HuH-7.5 (cell line): ENCODE measurements around the gene TMPRSS4.
"Not testable (repeated sequence)": the region's sequence is repeated elsewhere in the genome, so short reads cannot be mapped to it uniquely, and the experiment has no call there.

Experiments used
- DNase-seq: peaks from one replicate; pipeline ENCODE4 v3.0.0; 2011; ENCODE audit warnings: low spot score

Gene TMPRSS4

DNA sequence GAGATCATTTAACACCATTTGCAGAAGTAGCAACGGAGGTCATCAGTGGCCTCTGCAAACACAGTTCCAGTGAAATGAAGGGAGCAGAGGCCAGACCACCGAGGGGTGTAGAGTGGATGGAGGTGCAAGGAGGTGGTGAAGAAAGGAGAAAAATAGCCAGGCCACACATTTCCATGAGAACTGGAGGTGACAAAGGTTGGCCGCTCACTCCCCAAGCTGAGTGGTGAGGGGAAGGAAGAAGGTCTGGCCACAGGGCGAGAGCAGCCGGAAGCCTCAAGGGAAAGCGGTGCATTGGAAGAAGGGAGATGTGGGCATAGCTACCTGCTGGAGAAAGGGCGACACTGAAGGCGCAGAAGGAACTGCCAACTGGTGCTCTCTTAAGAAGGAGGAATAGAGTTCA lies 20.1 kb upstream of the TMPRSS4 start:
- no peak for DNase-seq

- no peak for DNase-seq
These were observed 19.4 kb upstream of the TMPRSS4 start for GRCh38 chr11:118057251-118058145.

- no peak for DNase-seq
These were observed 18.3 kb upstream of the TMPRSS4 start for GRCh38 chr11:118058311-118059245.

DNA sequence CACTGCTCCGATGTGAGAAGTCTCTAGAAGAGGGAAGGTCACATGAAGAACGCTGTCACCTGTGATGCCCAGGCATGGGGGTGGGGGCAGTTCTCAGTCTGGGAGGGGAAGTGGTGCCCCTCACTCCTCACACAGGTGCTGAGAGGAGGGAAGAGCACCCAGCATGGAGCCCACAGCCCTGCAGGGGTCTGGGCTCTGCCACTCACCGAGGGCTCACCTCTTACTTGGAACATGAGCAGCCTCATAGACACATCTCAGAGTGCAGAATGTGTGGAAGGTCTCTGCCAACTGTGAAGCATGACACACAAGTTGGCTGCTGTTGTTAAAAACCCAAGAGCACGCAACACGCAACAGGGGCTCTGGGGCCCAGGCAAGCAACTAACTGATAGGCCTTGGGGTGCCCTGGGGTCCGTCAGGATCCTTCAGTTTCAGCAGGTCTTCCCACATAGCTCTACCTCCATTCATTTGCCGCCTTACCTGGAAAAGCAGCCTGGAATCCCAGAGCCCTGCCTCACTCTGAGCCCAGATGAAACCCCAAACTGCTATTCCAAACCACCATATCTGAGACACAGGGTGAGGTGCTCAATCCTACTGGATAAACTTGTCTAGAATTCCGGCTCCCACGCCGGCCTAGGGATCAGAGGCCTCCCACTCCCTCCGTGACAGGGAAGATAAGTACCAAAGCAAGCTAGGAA lies 17.5 kb upstream of the TMPRSS4 start:
- DNase-seq: no peak

GRCh38 chr11:118060081-118060661 lies 16.7 kb upstream of the TMPRSS4 start:
- DNase-seq: no peak

DNA sequence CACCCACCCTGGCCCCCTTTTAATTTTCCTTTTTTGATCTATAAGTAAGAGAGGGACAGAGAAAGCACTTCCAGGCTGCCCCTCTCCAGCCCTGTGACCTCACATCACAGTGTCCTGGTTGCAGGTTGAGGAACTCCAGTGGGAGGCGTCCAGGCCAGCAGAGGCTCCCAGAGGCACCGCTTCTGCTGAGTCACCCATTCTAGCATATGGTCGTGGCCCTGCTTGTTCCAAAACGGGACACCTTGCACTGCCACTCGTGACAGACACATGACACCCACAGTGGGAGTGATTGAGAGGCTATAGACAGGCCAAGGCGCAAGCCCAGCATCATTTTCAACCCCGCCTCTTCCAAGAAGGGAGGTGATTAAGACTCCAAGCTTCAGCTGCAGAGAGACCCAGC lies 16.0 kb upstream of the TMPRSS4 start:
- no peak for DNase-seq

DNA sequence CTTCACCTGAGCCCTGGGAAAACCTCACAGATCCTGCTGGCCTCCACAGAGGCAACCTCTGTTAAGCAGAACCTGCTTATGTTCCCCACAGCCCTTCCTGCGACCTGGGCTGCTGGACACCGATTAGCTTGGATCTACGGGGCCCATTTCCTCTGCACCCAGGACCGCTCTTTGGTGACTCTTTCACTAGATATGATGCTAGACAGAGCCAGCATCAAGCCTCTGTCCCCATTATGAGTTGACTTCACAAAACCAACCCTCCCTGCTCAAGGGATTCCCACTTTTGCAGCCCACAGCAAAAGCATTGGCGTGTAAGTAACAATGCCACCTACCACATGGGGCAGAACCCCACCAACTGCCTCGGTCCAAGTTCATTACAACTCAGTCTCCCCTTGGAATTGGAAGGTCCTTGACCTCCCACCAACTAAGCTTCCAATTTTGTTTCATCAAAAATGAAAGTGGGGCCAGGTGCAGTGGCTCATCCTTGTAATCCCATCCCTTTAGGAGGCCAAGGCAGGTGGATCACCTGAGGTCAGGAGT lies 15.2 kb upstream of the TMPRSS4 start:
- DNase-seq: no peak

GRCh38 chr11:118062181-118062580 lies 14.7 kb upstream of the TMPRSS4 start:
- DNase-seq: not testable (repeated sequence)

- DNase-seq: not testable (repeated sequence)
These were observed 14.2 kb upstream of the TMPRSS4 start for GRCh38 chr11:118062631-118063030.

DNA sequence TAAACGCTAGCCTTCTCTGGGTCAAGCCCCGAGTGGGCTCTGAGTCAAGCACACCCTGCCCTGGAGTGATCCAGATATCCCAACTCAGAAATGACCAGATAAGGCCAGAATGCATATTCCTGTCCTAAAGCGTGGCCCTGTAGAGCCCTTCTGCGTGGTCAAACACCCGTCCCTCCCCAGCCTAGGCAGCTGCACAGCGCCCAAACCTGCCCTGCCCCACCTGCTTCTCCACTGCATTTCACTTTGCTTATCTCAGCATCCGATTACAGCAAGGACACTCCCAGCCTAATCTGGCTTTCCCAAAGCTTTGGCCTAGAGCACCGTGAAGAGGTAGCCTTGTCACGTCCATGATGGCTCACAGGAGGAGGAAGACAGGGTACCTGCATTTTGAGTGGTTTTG lies 11.9 kb upstream of the TMPRSS4 start:
- DNase-seq: no peak

GRCh38 chr11:118065384-118065783 lies 11.5 kb upstream of the TMPRSS4 start:
- no peak for DNase-seq

DNA sequence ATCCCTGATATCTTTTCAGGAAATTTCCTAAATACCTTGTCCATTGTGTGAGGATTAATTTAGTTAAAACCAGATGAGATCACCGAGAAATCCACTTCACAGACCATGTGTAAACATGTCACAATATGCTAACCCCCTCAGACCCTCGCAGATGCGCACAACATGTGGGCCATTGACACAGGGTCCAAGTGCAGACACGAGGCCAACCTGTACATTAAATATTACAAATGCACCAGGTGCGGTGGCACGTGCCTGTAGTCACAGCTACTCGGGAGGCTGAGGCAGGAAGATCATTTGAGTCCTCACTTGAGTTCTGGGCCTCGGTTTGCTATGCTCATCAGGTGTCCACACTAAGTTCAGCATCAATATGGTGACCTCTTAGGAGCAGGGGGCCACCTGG lies 9.9 kb upstream of the TMPRSS4 start:
- DNase-seq: no peak

GRCh38 chr11:118068206-118068944 lies 8.5 kb upstream of the TMPRSS4 start:
- DNase-seq: no peak

DNA sequence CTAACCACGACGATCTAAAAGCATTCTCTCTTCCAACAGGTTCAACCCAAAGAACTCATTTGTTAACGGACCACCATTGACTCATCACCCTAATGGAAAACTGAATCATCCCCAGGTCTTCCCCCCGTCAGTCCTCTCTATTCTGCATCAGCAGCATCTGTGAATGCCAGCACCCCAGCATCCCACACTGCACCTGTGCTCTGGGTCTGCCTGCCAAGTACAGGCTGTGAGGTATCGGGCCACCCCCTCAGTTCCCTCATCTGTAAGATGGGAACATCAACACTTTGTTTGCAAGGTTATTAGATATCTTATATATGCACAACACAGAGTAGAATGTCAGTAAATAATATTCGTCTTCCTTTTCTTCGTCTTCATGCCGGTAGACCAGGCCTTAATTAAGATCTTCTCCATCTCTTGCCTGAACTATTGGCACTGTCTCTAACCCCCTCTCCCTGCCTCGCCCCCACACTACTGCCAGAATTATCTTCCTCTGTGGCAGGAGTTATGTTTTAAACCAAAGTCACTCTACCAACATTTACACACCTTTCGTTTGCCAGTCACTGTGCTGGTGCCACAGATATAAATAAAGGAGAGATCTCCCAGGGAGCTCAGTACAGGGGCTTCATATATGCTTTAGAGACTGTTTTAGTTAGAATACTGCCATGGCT lies 7.8 kb upstream of the TMPRSS4 start:
- no peak for DNase-seq

DNA sequence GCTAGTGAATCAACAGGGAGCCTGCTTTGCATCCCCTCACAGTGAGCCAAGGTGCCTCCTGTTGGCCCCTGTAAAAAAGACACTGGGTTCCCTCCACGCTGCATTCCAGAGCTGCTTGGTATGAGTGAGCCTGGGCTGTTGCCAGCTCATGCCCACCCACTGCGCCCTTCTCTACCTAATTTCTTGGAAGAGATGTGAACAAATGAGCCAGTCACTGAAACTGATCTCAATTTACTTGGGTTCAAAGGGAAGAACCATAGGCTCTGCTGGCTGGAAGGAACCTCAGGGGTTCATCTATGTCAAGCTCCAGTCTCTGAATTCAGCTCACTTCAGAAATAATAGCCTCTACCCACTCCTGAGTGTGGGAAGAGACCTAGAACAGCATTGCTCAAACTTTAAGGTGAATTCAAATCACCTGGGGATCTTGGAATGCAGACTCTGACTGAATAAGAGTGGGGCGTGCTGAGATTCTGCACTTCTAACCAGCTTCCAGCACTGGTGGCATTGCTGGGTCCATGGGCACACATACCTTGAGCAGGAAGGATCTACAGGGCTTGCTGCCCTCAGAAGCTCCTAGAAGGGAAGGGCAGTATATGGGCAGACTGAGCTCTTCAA lies 5.4 kb upstream of the TMPRSS4 start:
- DNase-seq: no peak

GRCh38 chr11:118073554-118073953 lies 3.3 kb upstream of the TMPRSS4 start:
- DNase-seq: no peak

DNA sequence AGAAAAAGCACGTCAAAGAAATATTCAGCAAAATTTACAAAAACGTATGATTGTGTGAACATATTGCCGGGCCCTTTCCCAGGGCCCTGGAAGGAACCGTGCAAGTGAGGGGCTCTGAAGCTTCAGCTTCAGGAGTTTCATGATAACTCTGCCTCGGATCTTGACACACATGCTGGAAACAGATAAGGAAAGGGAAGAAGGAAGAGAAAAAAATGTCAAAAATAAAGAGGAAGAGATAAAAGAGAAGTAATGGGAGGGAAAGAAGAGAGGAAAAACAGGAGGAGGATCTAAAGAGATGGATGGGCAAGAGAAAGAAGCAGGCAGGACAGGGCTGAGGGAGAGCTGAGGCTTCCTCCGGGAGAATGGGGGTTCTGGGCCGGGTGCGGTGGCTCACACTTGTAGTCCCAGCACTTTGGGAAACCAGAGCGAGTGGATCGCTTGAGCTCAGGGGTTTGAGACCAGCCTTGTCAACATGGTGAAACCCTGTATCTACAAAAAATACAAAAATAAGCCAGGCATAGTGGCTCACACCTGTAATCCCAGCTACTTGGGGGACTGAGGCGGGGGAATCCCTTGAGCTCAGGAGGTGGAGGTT lies 2.7 kb upstream of the TMPRSS4 start:
- DNase-seq: no peak

DNA sequence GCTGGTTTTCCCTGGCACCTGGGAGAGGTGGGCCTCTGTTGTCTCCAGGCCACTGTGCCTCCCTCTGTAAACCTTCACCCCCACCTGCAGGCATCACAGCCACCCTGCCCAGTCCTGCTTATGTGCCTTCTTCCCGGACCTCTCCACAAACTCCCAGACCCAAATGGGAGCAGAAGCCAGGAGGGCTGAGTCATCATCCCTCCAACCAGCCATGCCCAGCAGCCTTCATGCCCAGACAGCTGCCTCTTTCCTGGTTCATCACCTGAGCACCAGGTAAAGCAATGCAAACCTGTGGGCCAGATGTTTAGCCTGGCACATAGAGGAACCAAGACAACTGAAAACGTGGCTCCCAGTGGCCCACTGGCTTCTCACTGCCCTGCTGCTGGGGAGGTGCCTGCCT lies 2.1 kb upstream of the TMPRSS4 start:
- no peak for DNase-seq

DNA sequence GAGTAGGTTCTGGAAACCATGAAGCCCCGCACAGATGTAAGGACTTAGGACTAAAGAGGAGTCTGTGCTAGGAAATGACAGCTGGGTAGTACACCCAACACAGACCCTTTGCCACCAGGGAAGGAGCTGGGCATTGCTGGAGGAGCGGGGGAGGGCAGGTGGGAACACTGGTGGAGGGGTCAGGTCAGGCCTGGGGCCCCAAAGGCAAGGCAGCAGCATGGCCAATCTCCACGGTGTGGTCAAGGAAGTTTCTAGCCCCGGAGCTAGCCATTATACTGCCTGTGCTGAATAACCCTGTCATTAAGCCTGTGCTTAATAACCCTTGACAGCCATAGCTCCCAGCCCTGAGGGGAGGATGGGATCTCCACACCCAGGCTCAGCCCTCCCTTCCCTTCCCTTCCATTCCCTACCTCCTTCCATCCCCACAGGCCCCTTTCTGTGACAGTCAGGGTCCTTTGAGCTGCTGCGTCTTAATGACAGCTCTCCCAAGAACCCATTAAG lies 2.1 kb downstream of the TMPRSS4 start:
- no peak for DNase-seq
